GM19395 (cell line): ENCODE data around the gene MAST4.

Experiments used
- ATAC-seq: cut with Tn5 transposase; IDR thresholded peaks from one replicate; pipeline ENCODE4 v1.9.1; 2021; ENCODE audit warnings: mild to moderate bottlenecking, moderate library complexity; ENCODE audit not compliant: unreplicated experiment

MAST4 gene

GRCh38 chr5:67058998-67059743, 463.0 kb downstream of the MAST4 start:
- no peak for ATAC-seq

DNA sequence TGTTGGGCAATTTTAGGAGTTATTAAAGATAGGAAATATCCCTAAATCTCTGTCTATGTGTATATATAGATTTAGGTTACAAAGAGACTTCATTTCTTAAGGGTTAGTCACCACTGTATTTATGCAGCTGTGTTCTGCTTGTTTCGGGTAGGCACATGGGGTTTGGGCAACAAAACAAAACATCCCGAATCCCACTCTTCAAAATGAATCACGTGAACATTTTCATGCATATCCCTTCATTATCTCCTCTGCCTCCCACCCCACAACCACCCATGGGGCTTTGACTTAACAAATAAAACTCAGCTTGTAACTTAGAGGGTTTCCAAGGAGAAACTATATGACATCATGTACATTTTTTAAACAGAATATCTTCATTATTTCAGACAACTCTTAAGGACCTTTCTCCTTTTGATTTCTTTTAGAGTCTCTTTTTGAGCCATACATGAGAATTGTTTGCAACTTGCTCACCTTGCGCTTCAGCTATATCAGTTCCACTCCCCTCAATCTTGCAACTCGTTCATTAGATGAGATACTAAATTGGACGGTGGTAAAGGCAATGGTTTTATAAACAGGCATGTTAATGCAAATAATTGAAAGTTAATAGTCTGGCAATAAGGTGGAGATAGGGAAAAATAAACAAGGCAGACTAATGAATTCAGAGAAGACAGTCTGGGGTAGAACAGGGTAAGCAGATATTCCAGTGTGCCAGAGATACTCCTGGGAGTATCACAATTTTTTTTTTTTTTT, 463.7 kb downstream of the MAST4 start:
- ATAC-seq = no peak

DNA sequence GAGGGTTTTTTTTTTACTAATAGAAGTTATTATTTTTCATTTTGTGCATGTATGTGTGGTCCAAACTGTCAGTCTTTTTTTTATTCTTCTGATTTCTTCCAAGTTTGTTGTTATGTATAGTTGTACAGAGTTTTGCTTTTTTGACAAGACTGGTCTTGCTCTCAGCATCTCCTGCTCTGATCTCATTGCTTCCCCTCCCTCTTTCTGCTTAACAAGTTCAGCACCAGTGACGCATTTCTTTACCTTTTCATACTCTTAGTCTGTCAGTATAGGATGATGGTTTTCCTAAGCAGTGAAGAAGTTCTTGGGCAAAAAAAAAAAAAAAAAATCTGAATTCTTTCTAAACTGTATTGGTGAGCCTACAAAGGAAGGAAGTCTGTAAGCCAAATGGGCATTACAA, 465.3 kb downstream of the MAST4 start:
- ATAC-seq = no peak

DNA sequence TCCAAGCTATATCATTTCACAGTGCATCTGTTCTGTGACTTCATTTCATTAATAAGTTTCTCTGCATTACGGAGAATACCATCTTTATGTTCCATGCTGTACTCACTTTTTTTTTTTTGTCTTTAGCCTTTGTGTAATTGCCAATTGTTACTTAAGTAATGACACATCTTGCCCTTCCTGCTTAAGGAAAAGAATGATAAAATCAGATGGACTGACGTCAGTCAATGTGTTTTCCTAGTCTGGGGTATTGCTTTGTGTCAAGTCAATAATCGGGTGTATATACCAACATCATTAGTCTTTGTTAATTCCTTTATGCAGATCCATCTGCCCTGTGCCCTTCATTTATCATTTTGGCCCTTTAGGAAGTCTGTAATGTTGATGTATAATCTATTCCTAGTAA, 466.9 kb downstream of the MAST4 start:
- no peak for ATAC-seq

DNA sequence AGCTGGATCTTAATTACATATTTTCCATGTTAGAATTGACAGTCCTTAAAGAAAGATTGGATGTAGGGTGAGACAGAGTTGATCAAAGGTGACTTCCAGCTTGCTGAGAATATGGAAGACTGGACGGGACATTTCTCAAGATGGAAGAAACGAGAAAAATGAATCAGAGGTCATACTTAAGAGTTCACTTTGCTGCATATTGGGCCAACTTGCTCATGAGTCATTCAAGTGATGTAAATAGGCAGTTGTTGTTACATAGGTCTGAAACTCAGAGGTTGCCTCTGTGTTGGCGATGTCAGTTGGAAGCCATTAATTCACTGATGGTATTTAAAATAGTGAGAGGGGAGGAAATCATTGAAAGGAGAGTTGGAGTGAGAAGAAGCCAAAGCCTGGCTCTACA, 467.6 kb downstream of the MAST4 start:
- ATAC-seq = no peak

- ATAC-seq = no peak
Measured at GRCh38 chr5:67065237-67065636, 469.0 kb downstream of the MAST4 start.

GRCh38 chr5:67065696-67066095, 469.5 kb downstream of the MAST4 start:
- no peak for ATAC-seq

DNA sequence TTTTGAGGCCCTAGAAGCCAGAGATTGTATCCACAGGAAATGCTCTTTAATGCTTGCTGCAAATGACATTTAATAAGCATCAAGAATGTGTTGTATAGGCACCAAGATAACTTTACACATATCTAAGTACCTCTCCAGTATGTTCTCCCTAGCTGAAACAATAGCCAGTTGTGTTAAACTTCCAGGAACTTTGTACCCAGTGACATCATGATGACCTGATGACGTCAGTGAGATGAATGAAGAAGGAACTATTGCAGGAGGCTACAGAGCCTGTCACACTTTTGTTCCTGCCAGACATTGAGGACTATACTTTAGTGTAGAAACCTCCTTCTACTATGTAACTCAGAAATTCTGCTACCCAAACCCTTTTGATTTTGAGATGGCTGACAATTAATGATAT, 470.6 kb downstream of the MAST4 start:
- no peak for ATAC-seq

- no peak for ATAC-seq
Measured at GRCh38 chr5:67073045-67073680, 477.0 kb downstream of the MAST4 start.

DNA sequence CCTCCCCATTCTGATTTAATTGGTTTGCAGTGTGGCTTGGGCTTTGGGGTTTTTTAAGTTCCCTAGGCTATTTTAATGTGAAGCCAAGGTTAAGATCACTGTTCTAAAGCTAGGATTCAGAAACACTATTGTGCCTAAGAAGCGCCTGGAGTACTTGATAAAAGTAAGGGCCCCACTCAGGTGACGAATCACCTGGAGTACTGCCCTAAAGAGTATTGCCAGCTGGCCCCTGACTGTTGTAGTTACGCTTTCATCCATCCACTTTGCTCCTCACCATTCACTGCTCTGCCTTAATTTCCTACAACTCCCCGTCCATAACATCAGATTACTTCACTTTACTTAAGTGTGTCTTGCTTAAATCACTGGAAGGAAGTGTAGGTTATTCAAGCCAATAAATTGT, 481.1 kb downstream of the MAST4 start:
- ATAC-seq = no peak

DNA sequence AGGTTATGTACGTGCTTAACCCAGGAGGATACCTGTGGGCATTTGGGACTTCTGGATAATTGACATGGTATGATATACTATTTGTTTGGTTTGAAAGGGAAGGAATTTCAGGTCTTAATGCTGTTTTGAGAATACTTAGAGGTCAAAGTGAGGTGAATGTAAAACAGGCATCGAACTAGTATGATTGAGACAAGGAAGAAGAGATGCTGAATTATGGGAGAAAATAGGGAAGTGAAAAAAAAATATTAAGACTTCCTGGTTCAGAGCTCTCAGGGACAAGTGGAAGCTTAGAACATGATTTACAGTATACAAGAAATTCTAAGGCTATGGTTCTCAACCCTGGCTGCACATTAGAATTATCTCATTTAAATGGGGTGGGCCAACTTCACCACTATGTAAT, 485.1 kb downstream of the MAST4 start:
- no peak for ATAC-seq

DNA sequence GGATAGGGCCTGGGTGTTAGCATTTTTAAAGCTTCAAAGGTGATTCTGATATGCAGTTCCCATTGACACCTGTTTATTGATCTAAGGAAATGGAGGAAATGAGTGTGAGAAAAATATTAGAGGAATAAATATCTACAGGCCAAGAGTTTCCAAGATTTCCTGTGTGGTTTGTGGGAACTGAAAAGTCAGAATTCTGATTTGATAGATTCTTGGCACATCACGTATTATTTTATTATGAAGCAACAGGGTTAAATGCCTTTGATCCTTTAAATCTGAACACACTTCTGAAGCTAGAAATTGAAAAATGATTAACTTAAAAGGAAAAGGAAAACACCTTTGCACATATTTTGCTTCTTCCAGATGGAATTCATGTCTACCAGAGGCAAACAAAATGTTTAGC, 486.7 kb downstream of the MAST4 start:
- no peak for ATAC-seq

DNA sequence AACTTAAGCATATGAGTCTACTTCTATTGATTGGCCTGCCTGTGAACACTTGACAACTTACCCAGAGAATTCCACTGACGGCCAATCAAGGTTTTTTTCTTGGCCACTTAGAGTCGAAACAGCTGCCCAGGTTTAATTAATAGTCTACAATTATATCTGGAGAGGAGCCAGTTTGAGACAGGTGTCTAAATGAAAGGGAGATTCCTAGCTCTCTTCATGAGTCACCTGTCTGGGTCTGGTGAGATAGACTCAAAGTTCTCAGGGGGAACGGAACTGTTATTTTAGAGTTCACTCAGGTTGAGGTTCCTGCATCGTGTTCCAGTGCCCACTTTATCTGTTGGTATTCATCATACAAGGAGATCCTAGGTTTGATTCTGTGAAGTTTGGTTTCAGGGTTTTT, 489.4 kb downstream of the MAST4 start:
- ATAC-seq = no peak

- ATAC-seq = no peak
Measured at GRCh38 chr5:67089200-67089725, 493.1 kb downstream of the MAST4 start.

DNA sequence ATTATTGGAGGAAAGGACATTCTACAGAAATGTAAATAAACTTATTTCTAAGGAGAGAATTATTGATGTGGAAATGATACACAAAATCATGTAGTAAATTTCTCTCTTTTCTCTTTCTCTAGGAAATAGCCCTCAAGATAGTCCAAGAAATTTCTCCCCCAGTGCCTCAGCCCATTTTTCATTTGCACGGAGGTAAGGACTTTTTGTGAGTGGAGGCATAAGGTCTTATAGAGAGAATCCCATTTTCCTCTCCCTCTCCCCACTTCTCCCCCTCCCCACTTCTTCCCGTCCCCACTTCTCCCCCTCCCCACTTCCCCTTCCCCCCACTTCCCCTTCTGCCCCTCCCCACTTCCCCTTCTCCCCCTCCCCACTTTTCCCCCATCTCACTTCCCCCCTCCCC, 493.8 kb downstream of the MAST4 start:
- ATAC-seq = no peak

DNA sequence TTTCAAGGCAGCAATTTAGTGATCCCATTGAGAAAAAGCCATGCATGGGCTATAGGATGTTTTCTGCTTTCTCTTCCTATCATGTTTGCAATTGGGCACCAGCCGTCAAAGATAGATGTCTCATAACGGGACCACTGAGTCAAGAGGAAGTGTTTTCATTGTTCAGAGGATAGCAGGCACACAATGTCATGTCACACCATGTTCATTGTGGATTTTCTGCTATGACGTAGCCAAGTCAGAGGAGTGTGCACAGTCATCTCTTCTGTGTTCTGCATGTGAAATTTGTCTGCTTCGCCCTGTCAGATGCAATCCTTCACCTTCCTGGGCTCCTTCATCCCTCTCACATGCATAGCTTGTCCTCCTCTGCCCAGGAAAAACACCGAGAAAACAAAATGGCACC, 494.4 kb downstream of the MAST4 start:
- no peak for ATAC-seq

DNA sequence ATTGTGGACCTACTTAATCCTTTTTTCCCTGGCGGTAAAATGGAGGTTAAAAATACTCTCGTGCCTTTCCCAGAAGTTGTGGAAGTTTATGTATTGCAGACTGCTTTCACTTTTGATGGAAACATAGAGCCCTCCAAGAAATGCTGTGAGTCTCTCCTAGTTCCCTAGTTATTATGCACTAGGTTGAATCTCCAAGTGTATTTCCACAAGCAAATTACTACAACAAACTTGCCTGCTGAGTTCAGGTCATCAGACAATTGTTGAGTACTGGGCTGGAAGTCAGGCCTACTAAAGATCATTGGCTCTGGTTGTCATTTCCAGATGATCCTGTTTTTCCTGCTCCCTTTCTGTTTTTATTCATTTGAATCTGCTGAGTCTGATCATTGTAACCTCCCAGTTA, 496.3 kb downstream of the MAST4 start:
- no peak for ATAC-seq

- no peak for ATAC-seq
Measured at GRCh38 chr5:67093279-67093678, 497.1 kb downstream of the MAST4 start.

- no peak for ATAC-seq
Measured at GRCh38 chr5:67094476-67095300, 498.5 kb downstream of the MAST4 start.

GRCh38 chr5:67095346-67096171, 499.4 kb downstream of the MAST4 start:
- no peak for ATAC-seq
